A204.1 (cell line): Measurements from ENCODE around the gene RIMBP3C.
"Not testable (repeated sequence)": the region's sequence is repeated elsewhere in the genome, so short reads cannot be mapped to it uniquely, and the experiment has no call there.

Source experiments
- FAIRE-seq: peaks from 2 replicates; lab custom pipeline; 2012; peaks lifted over from hg19 to GRCh38; lab: Jason Lieb, UNC

RIMBP3C gene

GRCh38 chr22:21551361-21551760 is at the start of gene RIMBP3C:
Gene RIMBP3C, minus strand, starts transcription at chr22:21551461. Its CDS starts 485 bp downstream, at chr22:21550976.
- not testable (repeated sequence) for FAIRE-seq

- no peak for FAIRE-seq
Observed at GRCh38 chr22:21599053-21599893, 48.0 kb upstream of the RIMBP3C start.

- no peak for FAIRE-seq
Observed at GRCh38 chr22:21598302-21598701, 47.0 kb upstream of the RIMBP3C start.

- FAIRE-seq, result not testable (repeated sequence)
Observed at GRCh38 chr22:21596356-21597135, 45.3 kb upstream of the RIMBP3C start.

- FAIRE-seq, result no peak
Observed at GRCh38 chr22:21594865-21595452, 43.7 kb upstream of the RIMBP3C start.

- no peak for FAIRE-seq
Observed at GRCh38 chr22:21593406-21594232, 42.4 kb upstream of the RIMBP3C start.

GRCh38 chr22:21592422-21592821 is 41.2 kb upstream of the RIMBP3C start:
- no peak for FAIRE-seq

GRCh38 chr22:21591695-21592094 is 40.4 kb upstream of the RIMBP3C start:
- FAIRE-seq, result no peak

GRCh38 chr22:21590809-21591641 is 39.8 kb upstream of the RIMBP3C start:
- no peak for FAIRE-seq

- no peak for FAIRE-seq
Observed at GRCh38 chr22:21589396-21589795, 38.1 kb upstream of the RIMBP3C start.

- no peak for FAIRE-seq
Observed at GRCh38 chr22:21587803-21588611, 36.7 kb upstream of the RIMBP3C start.

GRCh38 chr22:21585389-21585788 is 34.1 kb upstream of the RIMBP3C start:
- FAIRE-seq, result no peak

GRCh38 chr22:21582801-21583740 is 31.8 kb upstream of the RIMBP3C start:
- no peak for FAIRE-seq

GRCh38 chr22:21581009-21581713 is 29.9 kb upstream of the RIMBP3C start:
- not testable (repeated sequence) for FAIRE-seq

- FAIRE-seq, result not testable (repeated sequence)
Observed at GRCh38 chr22:21580623-21581007, 29.4 kb upstream of the RIMBP3C start.

GRCh38 chr22:21579474-21579851 is 28.2 kb upstream of the RIMBP3C start:
- FAIRE-seq, result no peak

- no peak for FAIRE-seq
Observed at GRCh38 chr22:21573750-21574494, 22.7 kb upstream of the RIMBP3C start.

GRCh38 chr22:21573293-21573734 is 22.1 kb upstream of the RIMBP3C start:
- no peak for FAIRE-seq
